Glutamatergic neuron (in vitro differentiated cells): ENCODE measurements around the gene GPD2. TPM values are rescaled to one million over a fixed set of nuclear protein-coding genes. Genes with fewer than 3 reads are reported as not detected.

Experiments
- DNase-seq: peaks from one replicate; pipeline ENCODE4 v3.0.0; 2022
- H3K27ac Mint-ChIP-seq: one replicate; pipeline ENCODE4 v1.8.0; 2020; ENCODE audit warnings: mild to moderate bottlenecking, mixed read lengths, inconsistent platforms; ENCODE audit not compliant: unreplicated experiment
- H3K27me3 Mint-ChIP-seq: one replicate; pipeline ENCODE4 v1.8.0; 2020; ENCODE audit warnings: mild to moderate bottlenecking, moderate library complexity, mixed read lengths, inconsistent platforms; ENCODE audit not compliant: unreplicated experiment
- H3K36me3 Mint-ChIP-seq: one replicate; pipeline ENCODE4 v1.8.0; 2020; ENCODE audit warnings: mild to moderate bottlenecking, mixed read lengths, inconsistent platforms; ENCODE audit not compliant: unreplicated experiment
- H3K4me1 Mint-ChIP-seq: one replicate; pipeline ENCODE4 v1.8.0; 2020; ENCODE audit warnings: mild to moderate bottlenecking, low read depth, mixed read lengths, inconsistent platforms; ENCODE audit not compliant: unreplicated experiment
- H3K4me3 Mint-ChIP-seq: one replicate; pipeline ENCODE4 v1.8.0; 2020; ENCODE audit warnings: mild to moderate bottlenecking, mixed read lengths, inconsistent platforms; ENCODE audit not compliant: unreplicated experiment
- H3K9me3 Mint-ChIP-seq: one replicate; pipeline ENCODE4 v1.8.0; 2020; ENCODE audit warnings: mild to moderate bottlenecking, moderate library complexity, mixed read lengths, inconsistent platforms; ENCODE audit not compliant: unreplicated experiment
- total RNA-seq: library from RNA; stranded (reverse); fragmentation: NEBNext Ultra II Directional; extraction: Animal tissue kit (Norgen Biotek cat#: 25700); gene quantifications from one replicate; pipeline ENCODE4 v1.2.1, GENCODE V29; 2021; ENCODE audit not compliant: unreplicated experiment
- TF ChIP-seq, protein P1 (sequence below): fragments of 200-600 bp; sonication (generic); IDR thresholded peaks from one replicate; pipeline ENCODE4 v1.5.0; 2021; ENCODE audit not compliant: partially characterized antibody, unreplicated experiment

The GPD2 gene
- total RNA-seq, 1 donor from 2014 or later: 26.2 TPM

DNA sequence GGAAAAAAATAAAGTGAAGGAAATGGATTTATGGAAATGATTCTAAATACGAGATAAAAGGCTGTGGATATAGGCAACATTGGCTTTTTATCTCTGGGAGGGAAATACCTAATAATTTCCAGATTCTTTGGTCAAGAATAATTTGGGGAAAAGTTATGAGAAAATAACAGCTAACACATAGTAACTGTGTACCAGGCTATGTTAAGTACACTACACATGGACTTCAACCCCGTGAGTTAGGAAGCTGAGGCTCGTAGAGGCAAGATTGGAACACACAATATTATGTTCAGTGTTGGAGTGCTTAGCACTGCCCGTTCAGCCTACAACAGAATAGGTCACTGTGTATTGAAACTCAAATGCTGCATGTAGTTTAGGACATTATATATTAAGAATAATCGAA is 34.3 kb upstream of the GPD2 start:
- no peak overlapping the region for H3K4me3 Mint-ChIP-seq
- no peak for DNase-seq
- peaks cover 14% of the 10 kb centered on the region for H3K9me3 Mint-ChIP-seq
- H3K27ac Mint-ChIP-seq: no peak overlapping the region
- TF ChIP-seq, protein P1, sequence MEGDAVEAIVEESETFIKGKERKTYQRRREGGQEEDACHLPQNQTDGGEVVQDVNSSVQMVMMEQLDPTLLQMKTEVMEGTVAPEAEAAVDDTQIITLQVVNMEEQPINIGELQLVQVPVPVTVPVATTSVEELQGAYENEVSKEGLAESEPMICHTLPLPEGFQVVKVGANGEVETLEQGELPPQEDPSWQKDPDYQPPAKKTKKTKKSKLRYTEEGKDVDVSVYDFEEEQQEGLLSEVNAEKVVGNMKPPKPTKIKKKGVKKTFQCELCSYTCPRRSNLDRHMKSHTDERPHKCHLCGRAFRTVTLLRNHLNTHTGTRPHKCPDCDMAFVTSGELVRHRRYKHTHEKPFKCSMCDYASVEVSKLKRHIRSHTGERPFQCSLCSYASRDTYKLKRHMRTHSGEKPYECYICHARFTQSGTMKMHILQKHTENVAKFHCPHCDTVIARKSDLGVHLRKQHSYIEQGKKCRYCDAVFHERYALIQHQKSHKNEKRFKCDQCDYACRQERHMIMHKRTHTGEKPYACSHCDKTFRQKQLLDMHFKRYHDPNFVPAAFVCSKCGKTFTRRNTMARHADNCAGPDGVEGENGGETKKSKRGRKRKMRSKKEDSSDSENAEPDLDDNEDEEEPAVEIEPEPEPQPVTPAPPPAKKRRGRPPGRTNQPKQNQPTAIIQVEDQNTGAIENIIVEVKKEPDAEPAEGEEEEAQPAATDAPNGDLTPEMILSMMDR: no peak
- H3K36me3 Mint-ChIP-seq: no peaks in the 10 kb centered on the region
- H3K4me1 Mint-ChIP-seq: peaks cover 4% of the 10 kb centered on the region
- H3K27me3 Mint-ChIP-seq: peaks cover 15% of the 10 kb centered on the region

DNA sequence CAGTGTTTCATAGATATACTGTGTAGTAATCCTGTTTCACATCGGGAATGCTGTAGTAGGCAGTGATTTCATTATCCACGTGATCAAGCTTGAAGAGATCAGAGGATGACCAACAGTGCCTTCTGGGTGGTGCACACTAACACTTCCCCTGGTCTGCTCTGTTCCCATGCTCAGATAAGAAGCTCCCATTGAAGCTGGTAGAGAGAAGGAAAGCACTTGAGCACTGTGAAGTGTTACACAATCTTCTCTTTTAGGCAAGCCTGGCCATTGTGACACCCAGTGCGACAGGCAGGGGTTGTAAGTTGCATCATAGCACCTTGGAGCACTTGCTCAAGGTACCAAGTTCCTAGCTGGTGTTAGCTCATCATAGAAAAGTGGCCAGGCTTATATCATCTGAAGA is 30.6 kb upstream of the GPD2 start:
- H3K9me3 Mint-ChIP-seq: peaks cover 9% of the 10 kb centered on the region
- H3K4me3 Mint-ChIP-seq: no peak overlapping the region
- DNase-seq: no peak
- H3K36me3 Mint-ChIP-seq: no peaks in the 10 kb centered on the region
- no peak overlapping the region for H3K27ac Mint-ChIP-seq
- TF ChIP-seq, protein P1: no peak
- peaks cover 4% of the 10 kb centered on the region for H3K4me1 Mint-ChIP-seq
- H3K27me3 Mint-ChIP-seq: peaks cover 7% of the 10 kb centered on the region

DNA sequence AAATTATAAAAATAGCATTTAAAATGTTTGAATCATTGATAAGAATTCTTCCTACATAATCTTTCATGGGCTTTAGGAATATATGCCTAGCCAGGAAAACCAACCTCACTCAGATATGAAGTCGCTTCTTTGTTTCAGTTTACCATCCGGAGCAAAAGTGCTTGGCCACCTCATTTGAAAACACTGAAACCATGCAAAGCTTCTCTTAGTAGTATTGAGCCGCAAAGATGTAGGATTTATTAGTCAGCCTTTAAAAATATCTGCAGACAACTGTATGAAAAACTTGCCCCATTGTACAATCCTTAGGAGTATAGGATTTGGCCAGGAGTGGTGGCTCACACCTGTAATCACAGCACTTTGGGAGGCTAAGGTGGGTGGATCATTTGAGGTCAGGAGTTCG is 24.3 kb upstream of the GPD2 start:
- DNase-seq: no peak
- Mint-ChIP-seq H3K27me3 (no peaks in the 10 kb centered on the region), H3K4me1 (no peaks in the 10 kb centered on the region), H3K36me3 (no peaks in the 10 kb centered on the region), H3K27ac (no peak overlapping the region), H3K9me3 (no peaks in the 10 kb centered on the region), H3K4me3 (no peak overlapping the region)
- TF ChIP-seq, protein P1: no peak

DNA sequence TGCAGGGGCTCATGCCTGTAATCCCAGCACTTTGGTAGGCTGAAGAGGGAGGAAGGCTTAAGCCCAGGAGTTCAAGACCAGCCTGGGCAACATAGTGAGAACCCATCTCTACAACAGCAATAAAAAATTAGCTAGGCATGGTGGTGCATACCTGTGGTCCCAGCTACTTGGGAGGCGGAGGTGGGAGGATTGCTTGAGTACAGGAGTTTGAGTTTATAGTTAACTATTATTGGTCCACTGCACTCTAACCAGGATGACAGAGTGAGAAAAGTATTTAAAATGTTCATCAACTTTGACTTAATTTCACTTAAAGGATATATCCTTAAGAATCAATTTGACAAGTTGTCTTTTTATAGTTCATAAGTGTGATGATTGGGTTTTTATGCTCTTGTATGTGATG is 14.3 kb upstream of the GPD2 start:
- no peaks in the 10 kb centered on the region for H3K36me3 Mint-ChIP-seq
- TF ChIP-seq, protein P1: no peak
- no peak for DNase-seq
- peaks cover 1% of the 10 kb centered on the region for H3K9me3 Mint-ChIP-seq
- no peaks in the 10 kb centered on the region for H3K27me3 Mint-ChIP-seq
- H3K27ac Mint-ChIP-seq: no peak overlapping the region
- H3K4me1 Mint-ChIP-seq: no peaks in the 10 kb centered on the region
- H3K4me3 Mint-ChIP-seq: no peak overlapping the region

DNA sequence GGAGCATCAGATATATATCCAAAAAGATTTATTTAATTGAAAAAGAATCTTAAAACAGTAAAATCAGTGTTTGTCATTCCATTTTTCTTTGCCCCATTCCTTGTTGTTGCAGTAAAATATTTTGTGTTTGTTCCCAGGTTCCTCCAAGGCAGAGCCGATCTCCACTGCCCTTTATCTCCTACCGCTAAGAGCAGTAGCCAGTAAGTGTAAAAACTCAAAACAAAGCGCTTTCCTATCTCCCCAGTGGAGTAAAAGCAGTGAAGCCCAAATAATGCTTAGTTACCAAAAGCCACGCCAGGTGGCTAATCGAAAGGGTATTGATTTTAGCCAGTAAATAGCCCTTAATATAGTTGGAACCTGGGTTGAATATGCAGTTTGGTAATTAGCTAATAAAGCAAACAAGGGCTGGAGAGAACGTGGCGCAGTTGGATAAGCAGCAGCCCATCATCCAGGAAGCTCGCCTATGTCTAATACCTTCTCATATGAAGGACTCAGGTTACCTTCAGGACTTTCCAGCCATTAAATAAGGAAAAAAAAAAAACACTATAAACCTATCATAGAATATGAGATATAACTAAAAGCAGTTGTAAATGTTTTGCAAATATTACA is 12.4 kb upstream of the GPD2 start:
- H3K4me1 Mint-ChIP-seq: no peaks in the 10 kb centered on the region
- no peak overlapping the region for H3K4me3 Mint-ChIP-seq
- no peaks in the 10 kb centered on the region for H3K27me3 Mint-ChIP-seq
- H3K36me3 Mint-ChIP-seq: no peaks in the 10 kb centered on the region
- H3K27ac Mint-ChIP-seq: no peak overlapping the region
- DNase-seq: no peak
- H3K9me3 Mint-ChIP-seq: peaks cover 1% of the 10 kb centered on the region
- TF ChIP-seq, protein P1: no peak
